Body of pancreas (tissue), 4 donors: ENCODE results near the gene SPATA16. TPM values are rescaled to one million over a fixed set of nuclear protein-coding genes. Genes with fewer than 3 reads are reported as not detected.

Experiments
- ATAC-seq: fragments of 150-250 bp; one replicate; pipeline ENCODE4 v1.9.1; 2016
- DNase-seq, 4 donors: peaks; one replicate each; pipeline ENCODE4 v3.0.0-alpha.2; 2019
- H3K27ac ChIP-seq, 4 donors: fragments of 200-600 bp; sonication (generic); 1 replicate in 3 of 4; 2 replicates in 1 of 4; pipeline versions ENCODE4 v1.5.1 to v1.6.1; 2016 to 2019; ENCODE audit warnings: mild to moderate bottlenecking in 1 of 4, mixed read lengths in 1 of 4, moderate library complexity in 1 of 4
- H3K27me3 ChIP-seq, 2 donors: fragments of 200-600 bp; sonication (generic); one replicate each; pipeline ENCODE4 v1.6.0; 2016; ENCODE audit warnings: mild to moderate bottlenecking in 1 of 2
- H3K36me3 ChIP-seq, 2 donors: fragments of 200-600 bp; sonication (generic); replicated peaks in 1 of 2; 2 replicates each; pipeline ENCODE4 v1.5.1; 2016; ENCODE audit warnings: low read depth in 2 of 2; ENCODE audit not compliant: insufficient read depth in 1 of 2
- H3K4me1 ChIP-seq: fragments of 200-600 bp; sonication (generic); one replicate; pipeline ENCODE4 v1.6.0; 2016
- H3K4me3 ChIP-seq, 2 donors: fragments of 200-600 bp; sonication (generic); 1 replicate in 1 of 2; 2 replicates in 1 of 2; pipeline ENCODE4 v1.5.1; 2016 to 2019
- H3K9me3 ChIP-seq, 3 donors: fragments of 200-600 bp; sonication (generic); 1 replicate in 2 of 3; 2 replicates in 1 of 3; pipeline ENCODE4 v1.5.1; 2016
- POLR2A ChIP-seq, 3 donors: fragments of 450-650 bp; IDR thresholded peaks; one replicate each; pipeline ENCODE4 v1.6.1; 2016; ENCODE audit warnings: antibody characterized with exemption in 3 of 3, mild to moderate bottlenecking in 2 of 3
- WGBS, 2 donors: methylation state at CpG; one replicate each; pipeline ENCODE4 v1.1.5; 2017; 5-methylcytosine and 5-hydroxymethylcytosine counted together
- intact Hi-C: fragments of 100-400 bp; cut with DNase I; formaldehyde crosslinking; loops from one replicate; pipeline ENCODE4 v1.15.1; 2023
- total RNA-seq, 2 donors: library from RNA; depleted of rRNA; stranded (reverse); fragments of >200 nt; gene quantifications; one replicate each; pipeline ENCODE4 v1.1.0, GENCODE V29; 2016
- TF ChIP-seq, protein P1 (sequence below), 7 experiments: fragments of 450-650 bp in 4 of 7; fragments of 200-600 bp in 3 of 7; sonication (generic) in 3 of 7; IDR thresholded peaks; one replicate each; pipeline ENCODE4 v1.5.1; 2016 to 2019; ENCODE audit warnings: antibody characterized with exemption in 7 of 7

SPATA16 gene
- total RNA-seq, 2 donors from 2014 or later = not detected

DNA sequence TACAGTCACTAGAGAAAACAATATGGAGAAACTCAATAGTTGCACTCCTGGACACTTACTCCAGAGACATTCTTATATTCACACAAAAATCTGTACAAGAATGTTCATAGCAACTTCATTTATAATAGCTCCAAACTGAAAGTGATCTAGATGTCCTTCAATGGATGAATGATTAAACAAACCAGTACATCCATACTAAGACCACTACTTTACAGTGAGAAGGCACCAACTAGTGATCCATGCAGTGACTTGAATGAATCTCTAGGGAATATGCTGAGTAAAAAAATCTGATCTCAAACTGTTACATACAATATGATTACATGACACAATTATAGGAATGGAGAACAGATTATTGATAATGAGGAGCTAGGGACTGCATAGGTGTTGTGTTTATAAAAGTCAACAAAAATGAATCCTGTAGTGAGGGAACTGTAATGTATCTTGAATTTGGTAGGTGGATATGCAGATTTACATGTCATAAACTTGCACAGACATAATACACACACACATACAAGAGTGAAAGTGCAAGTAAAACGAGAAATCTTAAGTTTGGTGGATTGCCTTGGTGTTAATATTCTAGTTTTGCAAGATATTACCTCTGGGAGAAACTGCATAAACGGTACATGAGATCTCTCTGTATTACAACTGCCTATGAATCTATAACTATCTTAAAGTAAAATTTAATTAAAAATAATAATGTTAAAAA is 85.7 kb downstream of the SPATA16 start:
- H3K27me3 ChIP-seq = no peaks in the 10 kb centered on the region
- no peaks in the 10 kb centered on the region for H3K4me1 ChIP-seq
- DNase-seq = no peak
- TF ChIP-seq, protein P1, sequence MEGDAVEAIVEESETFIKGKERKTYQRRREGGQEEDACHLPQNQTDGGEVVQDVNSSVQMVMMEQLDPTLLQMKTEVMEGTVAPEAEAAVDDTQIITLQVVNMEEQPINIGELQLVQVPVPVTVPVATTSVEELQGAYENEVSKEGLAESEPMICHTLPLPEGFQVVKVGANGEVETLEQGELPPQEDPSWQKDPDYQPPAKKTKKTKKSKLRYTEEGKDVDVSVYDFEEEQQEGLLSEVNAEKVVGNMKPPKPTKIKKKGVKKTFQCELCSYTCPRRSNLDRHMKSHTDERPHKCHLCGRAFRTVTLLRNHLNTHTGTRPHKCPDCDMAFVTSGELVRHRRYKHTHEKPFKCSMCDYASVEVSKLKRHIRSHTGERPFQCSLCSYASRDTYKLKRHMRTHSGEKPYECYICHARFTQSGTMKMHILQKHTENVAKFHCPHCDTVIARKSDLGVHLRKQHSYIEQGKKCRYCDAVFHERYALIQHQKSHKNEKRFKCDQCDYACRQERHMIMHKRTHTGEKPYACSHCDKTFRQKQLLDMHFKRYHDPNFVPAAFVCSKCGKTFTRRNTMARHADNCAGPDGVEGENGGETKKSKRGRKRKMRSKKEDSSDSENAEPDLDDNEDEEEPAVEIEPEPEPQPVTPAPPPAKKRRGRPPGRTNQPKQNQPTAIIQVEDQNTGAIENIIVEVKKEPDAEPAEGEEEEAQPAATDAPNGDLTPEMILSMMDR (IDR thresholded peaks at IDR 0.05) = no peak
- no peak for TF ChIP-seq POLR2A (IDR thresholded peaks at IDR 0.05)
- no peaks in the 10 kb centered on the region for H3K9me3 ChIP-seq
- no peaks in the 10 kb centered on the region for H3K36me3 ChIP-seq
- intact Hi-C loops = no loop called here
- no peak overlapping the region for H3K4me3 ChIP-seq
- H3K27ac ChIP-seq = no peak overlapping the region
- no peak for ATAC-seq
- WGBS, 2 donors = 41 to 44% methylated on average over 2 of the region's 2 CpGs

DNA sequence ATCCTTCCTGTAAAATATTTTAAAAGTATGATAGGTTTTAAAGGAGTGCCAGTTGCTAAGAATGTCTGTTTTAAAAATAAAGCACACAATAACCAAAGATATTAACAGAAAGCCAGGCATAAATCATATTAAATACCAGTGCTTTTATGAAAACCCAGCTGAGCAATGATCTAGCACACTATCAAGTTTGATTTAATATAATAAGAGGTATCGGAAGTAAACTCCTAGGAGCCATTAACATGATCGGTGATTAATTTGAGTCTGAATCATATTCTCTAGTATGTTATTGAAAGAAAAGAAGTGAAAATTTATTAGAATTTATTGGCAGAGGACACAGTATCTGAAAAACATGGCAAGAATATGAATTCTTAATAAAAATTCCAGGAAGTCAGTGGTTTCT is 91.7 kb downstream of the SPATA16 start:
- Histone ChIP-seq H3K27me3 (no peaks in the 10 kb centered on the region), H3K27ac (no peak overlapping the region), H3K9me3 (no peaks in the 10 kb centered on the region), H3K36me3 (no peaks in the 10 kb centered on the region), H3K4me3 (no peak overlapping the region), H3K4me1 (no peaks in the 10 kb centered on the region)
- TF ChIP-seq, protein P1 (IDR thresholded peaks at IDR 0.05) = no peak
- 78 to 87% methylated on average over 2 of the region's 2 CpGs for WGBS, 2 donors
- intact Hi-C loops = no loop called here
- no peak for ATAC-seq
- DNase-seq = no peak

DNA sequence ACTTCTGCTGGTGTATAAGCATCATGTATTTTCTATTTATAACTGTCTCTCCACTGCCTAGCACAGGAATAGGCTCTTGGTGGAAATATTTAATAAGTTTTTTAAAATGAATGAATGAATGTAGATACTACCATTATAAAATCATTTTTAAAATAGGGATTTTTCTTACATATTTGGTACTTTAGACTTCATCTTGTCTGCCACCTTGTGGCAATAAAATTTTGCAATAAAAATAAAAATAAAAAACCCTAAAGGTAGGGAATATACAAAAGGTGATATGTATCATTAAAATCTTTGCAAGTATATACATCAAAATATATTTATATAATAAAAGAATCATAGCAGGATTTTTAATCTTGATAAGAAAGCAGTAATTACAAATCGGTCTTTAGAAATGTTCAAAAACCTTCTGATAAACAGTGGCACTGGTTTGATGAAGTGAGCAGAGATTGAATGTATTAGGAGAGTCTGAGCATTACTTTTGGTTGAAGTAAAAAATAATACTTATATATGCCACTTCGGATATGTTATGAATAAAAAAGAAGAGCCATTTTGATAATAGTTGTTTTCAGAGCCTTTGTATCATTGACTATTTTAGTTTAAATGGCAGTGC is 95.2 kb downstream of the SPATA16 start:
- intact Hi-C loops = no loop called here
- DNase-seq = no peak
- no peak for ATAC-seq
- no peaks in the 10 kb centered on the region for H3K27me3 ChIP-seq
- H3K36me3 ChIP-seq = no peaks in the 10 kb centered on the region
- H3K4me3 ChIP-seq = no peak overlapping the region
- TF ChIP-seq, protein P1 (IDR thresholded peaks at IDR 0.05) = peak in 6 of 7 experiments; percentile 19 to 62 (median 37)
- no peak for TF ChIP-seq POLR2A (IDR thresholded peaks at IDR 0.05)
- H3K27ac ChIP-seq = no peak overlapping the region
- H3K9me3 ChIP-seq = no peaks in the 10 kb centered on the region
- no peaks in the 10 kb centered on the region for H3K4me1 ChIP-seq
- 25% methylated on average over 2 of the region's 2 CpGs for WGBS, 2 donors

DNA sequence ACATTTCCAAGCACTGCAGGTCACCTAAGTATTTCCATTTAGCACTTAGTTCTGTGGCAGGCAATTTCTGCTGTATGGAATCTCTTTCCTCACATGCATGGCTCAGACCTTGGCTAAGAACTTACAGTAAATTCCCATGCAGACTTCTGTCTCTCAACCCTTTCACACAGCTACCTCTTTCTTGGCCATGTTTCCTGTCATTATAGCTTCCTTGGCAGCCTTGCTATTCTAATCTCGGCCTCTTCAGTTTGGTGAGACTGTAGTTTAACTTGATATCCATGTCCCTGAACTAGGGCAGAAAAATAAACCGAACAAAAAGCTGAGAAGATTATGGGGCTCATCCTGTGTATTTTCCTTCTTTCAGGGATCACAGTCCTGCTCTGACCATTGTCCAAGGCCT is 96.0 kb downstream of the SPATA16 start:
- WGBS, 2 donors = 48 to 59% methylated on average over 2 of the region's 2 CpGs
- Histone ChIP-seq H3K27ac (no peak overlapping the region), H3K4me3 (no peak overlapping the region), H3K36me3 (no peaks in the 10 kb centered on the region), H3K9me3 (no peaks in the 10 kb centered on the region), H3K27me3 (no peaks in the 10 kb centered on the region), H3K4me1 (no peaks in the 10 kb centered on the region)
- intact Hi-C loops = no loop called here
- no peak for TF ChIP-seq POLR2A (IDR thresholded peaks at IDR 0.05)
- TF ChIP-seq, protein P1 (IDR thresholded peaks at IDR 0.05) = no peak
- DNase-seq (no peak), ATAC-seq (no peak)

DNA sequence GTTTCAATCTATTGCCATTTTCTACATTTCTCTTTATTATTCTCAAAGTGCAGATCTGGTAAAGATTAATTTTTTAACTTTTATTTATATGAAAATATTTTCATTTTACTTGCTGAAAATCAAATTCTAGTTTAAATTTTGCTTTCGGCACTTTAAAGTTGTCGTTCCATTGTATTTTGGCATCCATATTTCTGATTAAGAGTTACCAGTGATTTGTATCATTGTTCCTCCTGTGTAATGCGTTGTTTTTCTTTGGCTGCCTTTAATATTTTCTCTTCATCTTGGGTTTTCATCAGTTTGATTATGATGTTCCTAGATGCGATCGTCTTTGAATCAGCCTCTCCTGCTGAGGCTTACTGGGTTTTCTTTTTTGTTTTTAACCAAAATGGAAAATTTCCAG is 97.3 kb downstream of the SPATA16 start:
- TF ChIP-seq, protein P1 (IDR thresholded peaks at IDR 0.05) = no peak
- no peaks in the 10 kb centered on the region for H3K9me3 ChIP-seq
- no peaks in the 10 kb centered on the region for H3K36me3 ChIP-seq
- no peak overlapping the region for H3K27ac ChIP-seq
- H3K27me3 ChIP-seq = no peaks in the 10 kb centered on the region
- no peak for ATAC-seq
- no peak overlapping the region for H3K4me3 ChIP-seq
- no peak for DNase-seq
- intact Hi-C loops = no loop called here
- no peaks in the 10 kb centered on the region for H3K4me1 ChIP-seq
- WGBS, 2 donors = 87% methylated on average over 5 of the region's 5 CpGs
